Measurements from ENCODE around the gene ATOH1.
A peak's percentile ranks its signal among the peaks of the same experiment; 100 is the strongest.

ATOH1 gene, protein sequence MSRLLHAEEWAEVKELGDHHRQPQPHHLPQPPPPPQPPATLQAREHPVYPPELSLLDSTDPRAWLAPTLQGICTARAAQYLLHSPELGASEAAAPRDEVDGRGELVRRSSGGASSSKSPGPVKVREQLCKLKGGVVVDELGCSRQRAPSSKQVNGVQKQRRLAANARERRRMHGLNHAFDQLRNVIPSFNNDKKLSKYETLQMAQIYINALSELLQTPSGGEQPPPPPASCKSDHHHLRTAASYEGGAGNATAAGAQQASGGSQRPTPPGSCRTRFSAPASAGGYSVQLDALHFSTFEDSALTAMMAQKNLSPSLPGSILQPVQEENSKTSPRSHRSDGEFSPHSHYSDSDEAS

GRCh38 chr4:93828332-93828994, at the start of gene ATOH1:
ATOH1 (plus strand) TSS chr4:93828753; CDS start chr4:93828927, 174 bp downstream.
- DNase-seq, result no peak

DNA sequence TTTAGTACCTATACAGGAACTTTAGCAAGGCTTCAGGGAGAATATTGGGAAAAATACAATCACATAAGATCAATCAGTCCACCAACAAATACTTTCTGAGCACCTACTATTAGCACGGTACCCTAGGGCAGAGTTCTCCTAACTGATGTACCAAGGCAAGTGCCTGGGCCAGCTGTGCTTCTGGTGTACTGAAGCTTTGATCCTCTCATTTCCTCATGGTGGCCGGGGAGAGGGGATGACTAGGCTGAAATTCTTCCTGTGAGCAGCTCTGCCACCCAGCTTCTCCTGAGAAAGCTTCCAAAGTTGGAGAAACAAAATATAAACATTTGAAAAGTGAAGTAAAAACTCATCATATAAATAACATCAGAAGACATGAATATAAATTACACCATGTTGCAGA, 49.3 kb upstream of the ATOH1 start:
- DNase-seq, result no peak

GRCh38 chr4:93780080-93780479, 48.5 kb upstream of the ATOH1 start:
- no peak for DNase-seq

- no peak for DNase-seq
Observed at GRCh38 chr4:93781198-93781597, 47.4 kb upstream of the ATOH1 start.

DNA sequence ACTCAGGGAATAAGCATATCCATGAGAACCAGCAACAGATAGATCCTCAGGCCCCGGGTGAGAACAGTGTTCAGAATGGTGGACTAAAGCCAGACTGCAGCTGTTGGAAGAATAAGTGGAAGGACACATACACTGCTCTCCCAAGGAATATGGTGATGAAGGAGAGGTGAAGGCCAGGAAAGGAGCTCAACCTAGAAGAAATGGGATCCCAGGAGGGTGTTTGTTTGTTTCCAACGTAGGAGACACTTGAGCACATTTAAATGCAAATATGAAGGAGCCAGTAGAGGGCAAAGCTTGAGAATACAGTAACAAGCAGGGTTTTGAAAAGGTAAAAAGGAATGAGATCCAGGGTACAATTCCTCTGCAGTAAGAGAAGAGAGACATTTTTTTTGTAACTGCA, 42.4 kb upstream of the ATOH1 start:
- DNase-seq, result no peak

DNA sequence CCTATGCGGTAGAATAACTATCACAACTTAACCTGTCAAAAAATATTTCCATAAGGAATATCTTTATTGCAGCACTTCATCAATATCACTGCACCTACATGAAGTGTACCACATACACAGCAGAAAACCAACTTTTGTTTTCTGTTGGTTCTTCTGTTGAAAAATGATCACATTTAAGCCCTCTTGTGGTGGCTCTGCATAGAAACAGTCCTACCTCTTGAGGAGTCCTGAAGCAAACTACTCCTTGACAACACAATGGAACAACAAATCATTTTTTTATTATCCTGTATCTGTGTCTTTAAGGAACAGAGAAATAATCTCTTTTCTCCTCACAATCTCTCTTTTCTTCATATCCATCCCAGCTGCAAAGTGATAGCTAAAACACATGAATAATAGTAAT, 39.8 kb upstream of the ATOH1 start:
- no peak for DNase-seq

- peak; percentile 36 to 38 for DNase-seq
Observed at GRCh38 chr4:93791570-93792195, 36.9 kb upstream of the ATOH1 start.

- no peak for DNase-seq
Observed at GRCh38 chr4:93802045-93802444, 26.5 kb upstream of the ATOH1 start.

DNA sequence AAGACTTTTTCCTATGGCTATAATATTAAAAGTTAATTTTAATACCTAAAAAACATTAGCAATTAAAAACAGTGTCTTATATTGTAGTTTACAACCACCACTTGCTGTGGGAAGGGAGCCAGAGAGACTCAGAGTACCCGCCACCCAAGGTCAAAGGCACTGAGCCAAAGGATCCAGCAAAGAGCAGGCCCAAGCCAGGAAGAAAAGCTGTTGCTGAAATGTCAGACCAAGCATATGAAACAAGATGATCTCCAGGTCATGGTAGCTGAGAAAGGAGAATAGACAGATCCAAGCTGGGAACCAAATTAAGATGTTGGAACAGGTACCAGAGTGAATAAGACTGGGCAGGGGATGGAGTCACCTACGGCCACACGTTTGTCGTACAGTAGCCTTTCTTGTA, 18.8 kb upstream of the ATOH1 start:
- no peak for DNase-seq

DNA sequence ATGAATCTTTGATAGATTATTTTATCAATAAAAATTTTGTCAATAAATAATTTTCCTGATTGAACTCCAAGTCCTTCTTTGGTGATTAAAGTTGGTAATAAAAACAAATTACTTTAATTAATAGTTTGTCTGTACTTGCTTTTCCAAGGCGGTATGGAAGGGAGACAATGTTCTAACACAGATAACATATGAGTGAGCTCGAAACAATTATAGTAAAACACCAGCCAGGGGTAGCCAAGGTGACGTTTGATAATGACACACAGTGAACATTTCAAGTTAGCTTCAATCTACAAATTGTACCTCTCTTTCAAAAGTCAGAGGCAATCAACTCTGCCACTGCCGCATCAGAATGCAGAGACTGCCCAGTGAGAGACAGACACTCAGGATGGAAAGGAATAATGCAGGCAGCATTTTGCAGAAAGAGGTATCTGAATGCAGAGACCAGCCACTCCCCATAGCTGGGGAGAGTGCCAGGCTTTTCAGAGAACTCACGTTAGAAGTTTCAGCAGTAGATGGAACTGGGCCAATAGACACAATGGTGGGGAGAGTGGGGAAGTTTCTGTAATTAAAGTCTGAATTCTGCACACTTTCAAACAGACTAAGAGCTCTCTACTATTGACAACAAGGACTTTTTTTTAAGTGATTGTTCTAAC, 18.1 kb upstream of the ATOH1 start:
- DNase-seq, result no peak

DNA sequence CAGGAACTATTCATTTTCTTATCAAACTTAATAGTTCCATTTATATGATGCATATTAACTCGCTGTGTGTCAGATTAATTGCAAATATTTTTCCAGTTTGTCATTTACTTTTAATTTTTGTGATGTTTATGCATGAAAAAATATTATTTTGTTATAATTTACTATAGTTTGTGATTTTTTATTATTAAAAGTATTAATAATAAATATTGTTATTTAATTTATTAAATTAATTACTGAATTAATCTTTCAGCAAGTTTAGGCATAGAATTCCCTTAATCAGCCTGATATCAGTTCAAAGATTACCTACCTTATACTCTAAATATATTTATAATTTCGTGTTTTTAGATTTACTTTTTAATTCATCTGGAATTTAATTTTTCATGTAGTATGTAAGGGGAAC, 15.5 kb upstream of the ATOH1 start:
- no peak for DNase-seq

- DNase-seq, result no peak
Observed at GRCh38 chr4:93814141-93814540, 14.4 kb upstream of the ATOH1 start.

DNA sequence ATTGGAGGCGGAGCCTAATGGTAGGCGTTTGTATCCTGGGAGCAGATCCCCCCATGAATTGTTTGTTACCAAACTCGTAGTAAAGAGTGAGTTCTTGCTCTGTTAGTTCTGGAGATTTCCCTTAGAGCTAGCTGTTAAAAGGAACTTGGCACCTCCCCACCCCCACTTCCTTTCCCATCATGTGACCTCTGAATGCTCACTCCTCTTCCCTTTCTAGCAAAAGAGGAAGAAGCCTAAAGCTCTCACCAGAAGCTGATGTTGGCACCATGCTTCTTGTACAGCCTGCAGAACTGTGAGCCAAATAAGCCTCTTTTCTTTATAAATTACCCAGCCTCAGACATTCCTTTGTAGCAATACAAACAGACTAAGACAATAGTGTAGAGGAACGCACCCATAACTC, 13.8 kb upstream of the ATOH1 start:
- no peak for DNase-seq

GRCh38 chr4:93825551-93826216, 2.9 kb upstream of the ATOH1 start:
- no peak for DNase-seq

DNA sequence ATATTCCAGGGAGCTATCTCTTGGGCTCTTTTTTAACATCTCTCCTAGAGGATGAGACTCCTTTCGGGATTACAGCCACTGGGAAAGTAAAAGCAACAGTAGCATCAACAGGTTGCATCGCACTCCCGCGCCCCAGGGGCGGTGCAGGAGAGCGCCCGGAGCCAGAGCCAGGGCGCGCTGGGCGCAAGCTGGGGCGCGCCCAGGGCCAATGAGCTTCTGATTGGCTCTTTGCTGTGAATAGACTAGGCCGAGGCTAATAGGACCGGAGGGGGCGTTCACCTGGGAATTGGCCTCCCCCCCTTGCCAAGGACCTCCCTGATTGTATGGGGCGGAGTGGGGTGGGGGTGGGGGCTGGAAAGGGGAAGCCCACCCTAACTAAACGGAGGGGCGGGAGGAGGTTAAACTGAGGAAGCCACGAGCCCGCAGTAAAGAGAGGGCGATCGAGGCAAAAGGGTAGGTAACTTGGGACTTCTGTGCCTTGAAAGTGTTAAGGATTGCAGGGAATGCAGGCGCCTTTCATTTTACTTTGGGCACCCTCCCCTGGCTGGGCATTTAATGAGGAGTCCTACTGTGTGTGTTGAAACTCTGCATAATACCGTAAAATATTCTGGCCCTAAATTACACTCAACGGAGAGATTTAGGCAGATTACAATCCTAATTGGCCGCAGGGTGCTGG, 1.1 kb upstream of the ATOH1 start:
- no peak for DNase-seq

DNA sequence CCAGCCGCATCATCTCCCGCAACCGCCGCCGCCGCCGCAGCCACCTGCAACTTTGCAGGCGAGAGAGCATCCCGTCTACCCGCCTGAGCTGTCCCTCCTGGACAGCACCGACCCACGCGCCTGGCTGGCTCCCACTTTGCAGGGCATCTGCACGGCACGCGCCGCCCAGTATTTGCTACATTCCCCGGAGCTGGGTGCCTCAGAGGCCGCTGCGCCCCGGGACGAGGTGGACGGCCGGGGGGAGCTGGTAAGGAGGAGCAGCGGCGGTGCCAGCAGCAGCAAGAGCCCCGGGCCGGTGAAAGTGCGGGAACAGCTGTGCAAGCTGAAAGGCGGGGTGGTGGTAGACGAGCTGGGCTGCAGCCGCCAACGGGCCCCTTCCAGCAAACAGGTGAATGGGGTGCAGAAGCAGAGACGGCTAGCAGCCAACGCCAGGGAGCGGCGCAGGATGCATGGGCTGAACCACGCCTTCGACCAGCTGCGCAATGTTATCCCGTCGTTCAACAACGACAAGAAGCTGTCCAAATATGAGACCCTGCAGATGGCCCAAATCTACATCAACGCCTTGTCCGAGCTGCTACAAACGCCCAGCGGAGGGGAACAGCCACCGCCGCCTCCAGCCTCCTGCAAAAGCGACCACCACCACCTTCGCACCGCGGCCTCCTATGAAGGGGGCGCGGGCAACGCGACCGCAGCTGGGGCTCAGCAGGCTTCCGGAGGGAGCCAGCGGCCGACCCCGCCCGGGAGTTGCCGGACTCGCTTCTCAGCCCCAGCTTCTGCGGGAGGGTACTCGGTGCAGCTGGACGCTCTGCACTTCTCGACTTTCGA, 654 bp downstream of the ATOH1 start:
- DNase-seq, result peak in 1 of 2 experiments; percentile 23

GRCh38 chr4:93829820-93830687, 1.5 kb downstream of the ATOH1 start:
- no peak for DNase-seq

DNA sequence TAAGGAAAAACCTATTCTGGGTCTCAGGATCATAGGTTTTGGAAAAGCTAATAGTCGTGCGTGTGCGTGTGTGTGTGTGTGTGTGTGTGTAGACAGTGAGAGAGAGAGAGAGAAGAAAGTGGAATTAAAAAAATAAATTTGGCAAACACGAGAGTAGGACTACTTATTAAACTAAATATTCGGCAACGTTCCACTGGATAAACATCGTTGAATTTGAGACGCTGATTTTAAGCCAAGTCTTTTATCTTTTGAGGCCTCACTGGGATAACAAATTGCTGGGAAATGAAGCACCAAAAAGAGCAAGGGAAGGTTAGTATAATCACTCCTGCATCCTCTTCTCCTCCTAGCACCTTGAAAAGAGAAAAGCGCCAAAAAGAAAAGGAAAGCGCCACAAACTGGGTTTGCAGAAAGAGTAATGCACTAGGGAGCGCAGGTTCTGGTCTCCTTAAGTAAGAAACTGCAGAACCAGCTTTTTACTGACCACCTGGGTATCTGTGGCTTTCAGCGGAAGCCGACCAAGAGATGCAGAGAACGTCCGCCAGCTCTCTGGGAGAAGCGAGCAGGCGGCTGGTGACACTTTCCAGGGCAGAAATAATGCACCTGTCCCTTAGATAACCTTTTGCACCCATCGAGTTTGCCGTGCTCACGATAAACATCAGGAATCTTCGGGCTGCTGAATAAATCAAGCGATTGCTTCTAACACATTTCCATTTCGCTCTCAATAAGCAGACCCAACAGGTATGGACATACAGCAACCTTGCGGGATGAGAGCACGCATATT, 3.4 kb downstream of the ATOH1 start:
- no peak for DNase-seq

DNA sequence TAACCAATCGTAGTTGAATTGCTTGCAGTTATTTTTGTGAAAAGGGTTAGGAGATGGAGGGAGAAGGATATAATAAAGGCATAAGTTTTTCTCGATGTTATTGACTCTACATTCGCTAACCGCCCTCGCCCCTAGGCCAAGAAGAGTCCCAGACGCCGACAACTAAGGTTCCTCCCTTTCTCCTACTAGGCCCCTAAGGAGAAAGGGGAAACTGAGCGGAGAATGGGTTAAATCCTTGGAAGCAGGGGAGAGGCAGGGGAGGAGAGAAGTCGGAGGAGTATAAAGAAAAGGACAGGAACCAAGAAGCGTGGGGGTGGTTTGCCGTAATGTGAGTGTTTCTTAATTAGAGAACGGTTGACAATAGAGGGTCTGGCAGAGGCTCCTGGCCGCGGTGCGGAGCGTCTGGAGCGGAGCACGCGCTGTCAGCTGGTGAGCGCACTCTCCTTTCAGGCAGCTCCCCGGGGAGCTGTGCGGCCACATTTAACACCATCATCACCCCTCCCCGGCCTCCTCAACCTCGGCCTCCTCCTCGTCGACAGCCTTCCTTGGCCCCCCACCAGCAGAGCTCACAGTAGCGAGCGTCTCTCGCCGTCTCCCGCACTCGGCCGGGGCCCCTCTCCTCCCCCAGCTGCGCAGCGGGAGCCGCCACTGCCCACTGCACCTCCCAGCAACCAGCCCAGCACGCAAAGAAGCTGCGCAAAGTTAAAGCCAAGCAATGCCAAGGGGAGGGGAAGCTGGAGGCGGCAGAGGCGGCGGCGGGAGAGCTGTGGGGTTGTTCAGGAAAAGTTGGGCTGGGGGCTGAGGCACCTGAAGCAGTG, 5.9 kb downstream of the ATOH1 start:
- DNase-seq, result no peak

All from activated T-cell treated with anti-CD3 and anti-CD28 coated beads, Interleukin-2, amount 50 U/mL, for 48 hours (primary cell).